Measurements from ENCODE around the gene MAVS.
"Not testable (repeated sequence)": the region's sequence is repeated elsewhere in the genome, so short reads cannot be mapped to it uniquely, and the experiment has no call there.

Gene MAVS

GRCh38 chr20:3815703-3816315 is 30.8 kb upstream of the MAVS start:
- DNase-seq (ENCODE audit: low read depth in 2 of 2): no peak

GRCh38 chr20:3818155-3819151 is 28.2 kb upstream of the MAVS start:
- no peak for DNase-seq (ENCODE audit: low read depth in 2 of 2)

- no peak for DNase-seq (ENCODE audit: low read depth in 2 of 2)
These were observed 27.1 kb upstream of the MAVS start for GRCh38 chr20:3819411-3820047.

GRCh38 chr20:3820048-3820900 is 26.4 kb upstream of the MAVS start, which contains the start of gene AP5S1:
Gene AP5S1, plus strand, starts transcription at chr20:3820547. Its CDS starts 1,571 bp downstream, at chr20:3822118.
- peak; percentile 83 to 84 for DNase-seq (ENCODE audit: low read depth in 2 of 2)

GRCh38 chr20:3820901-3821727 is 25.5 kb upstream of the MAVS start:
- no peak for DNase-seq (ENCODE audit: low read depth in 2 of 2)

- DNase-seq (ENCODE audit: low read depth in 2 of 2): no peak
These were observed 24.6 kb upstream of the MAVS start for GRCh38 chr20:3821996-3822395.

GRCh38 chr20:3823881-3824280 is 22.8 kb upstream of the MAVS start:
- DNase-seq (ENCODE audit: low read depth in 2 of 2): no peak

GRCh38 chr20:3825526-3825925 is 21.1 kb upstream of the MAVS start:
- no peak for DNase-seq (ENCODE audit: low read depth in 2 of 2)

GRCh38 chr20:3826420-3826819 is 20.2 kb upstream of the MAVS start:
- no peak for DNase-seq (ENCODE audit: low read depth in 2 of 2)

- DNase-seq (ENCODE audit: low read depth in 2 of 2): no peak
These were observed 17.8 kb upstream of the MAVS start for GRCh38 chr20:3828798-3829197.

- DNase-seq (ENCODE audit: low read depth in 2 of 2): not testable (repeated sequence)
These were observed 16.7 kb upstream of the MAVS start for GRCh38 chr20:3829891-3830290.

GRCh38 chr20:3836132-3836531 is 10.5 kb upstream of the MAVS start:
- no peak for DNase-seq (ENCODE audit: low read depth in 2 of 2)

GRCh38 chr20:3839328-3839727 is 7.3 kb upstream of the MAVS start:
- DNase-seq (ENCODE audit: low read depth in 2 of 2): no peak

- DNase-seq (ENCODE audit: low read depth in 2 of 2): not testable (repeated sequence)
These were observed 6.4 kb upstream of the MAVS start for GRCh38 chr20:3840201-3840600.

GRCh38 chr20:3842348-3842930 is 4.2 kb upstream of the MAVS start:
- no peak for DNase-seq (ENCODE audit: low read depth in 2 of 2)

GRCh38 chr20:3843490-3843889 is 3.1 kb upstream of the MAVS start:
- no peak for DNase-seq (ENCODE audit: low read depth in 2 of 2)

GRCh38 chr20:3843990-3844619 is 2.5 kb upstream of the MAVS start:
- DNase-seq (ENCODE audit: low read depth in 2 of 2): not testable (repeated sequence)

- no peak for DNase-seq (ENCODE audit: low read depth in 2 of 2)
These were observed 275 bp upstream of the MAVS start for GRCh38 chr20:3846378-3846739.

- DNase-seq (ENCODE audit: low read depth in 2 of 2): no peak
These were observed 851 bp downstream of the MAVS start for GRCh38 chr20:3847429-3847940.

- DNase-seq (ENCODE audit: low read depth in 2 of 2): no peak
These were observed 1.9 kb downstream of the MAVS start for GRCh38 chr20:3848565-3848964.
